NB4 (cell line): ENCODE data around the gene RNU2-63P.

Experiments
- CTCF ChIP-seq: IDR thresholded peaks from one replicate; pipeline ENCODE4 v1.5.1; 2012; ENCODE audit warnings: low read depth, low read length
- MAX ChIP-seq: IDR thresholded peaks from 2 replicates; pipeline ENCODE4 v1.6.1; 2011; ENCODE audit warnings: low read depth, low read length
- POLR2A ChIP-seq: IDR thresholded peaks from 2 replicates; pipeline ENCODE4 v1.6.1; 2011; ENCODE audit warnings: mild to moderate bottlenecking; ENCODE audit not compliant: insufficient read length; ENCODE audit errors: extremely low read depth

DNA sequence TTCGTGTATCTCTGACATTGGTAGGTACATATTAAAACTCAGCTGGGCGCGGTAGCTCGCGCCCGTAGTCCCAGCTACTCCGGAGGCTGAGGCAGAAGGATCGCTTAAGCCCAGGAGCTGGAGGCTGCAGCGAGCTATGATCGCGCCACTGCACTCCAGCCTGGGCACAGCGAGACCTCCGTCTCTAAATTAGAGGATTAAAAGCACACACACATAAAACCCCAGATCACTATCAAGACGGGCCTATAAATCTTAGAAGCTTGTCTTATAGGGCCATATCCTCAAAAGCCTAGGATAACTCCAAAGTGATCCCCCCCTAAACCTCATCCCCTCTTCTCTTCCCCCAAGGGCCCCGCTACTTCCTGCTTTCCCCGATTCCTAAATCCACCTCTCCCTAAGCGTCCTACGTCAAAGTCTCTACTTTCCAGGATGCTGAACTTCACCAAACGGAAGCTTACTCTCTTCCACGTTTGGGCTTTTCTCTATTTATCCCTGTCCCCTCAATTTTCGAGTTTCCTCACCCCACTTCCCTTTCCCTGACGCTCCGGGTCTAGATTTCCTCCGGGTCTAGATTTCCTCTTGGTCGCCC lies 38.5 kb upstream of the RNU2-63P start:
- TF ChIP-seq CTCF (no peak), POLR2A (no peak), MAX (no peak)
